IMR-90 (cell line): ENCODE measurements around the gene VLDLR. TPM values are rescaled to one million over a fixed set of nuclear protein-coding genes. Genes with fewer than 3 reads are reported as not detected.

Experiments used
- ATAC-seq: fragments of 200-7000 bp; cut with Tn5 transposase; 2 replicates; pipeline ENCODE4 v1.9.1; 2020; ENCODE audit warnings: low read depth, mild to moderate bottlenecking, moderate library complexity
- BruUV-seq: library from RNA; stranded (reverse); fragments of 400-500 nt; replicated peaks from 2 replicates; lab custom pipeline; 2021; lab: Mats Ljungman, UMichigan
- CTCF ChIA-PET: fragments of 300-600 bp; formaldehyde crosslinking; extraction: SDS; loops from one replicate; lab custom pipeline; 2021; ENCODE audit warnings: antibody characterized with exemption; lab: Yijun Ruan, JAX
- POLR2A ChIA-PET: fragments of 300-600 bp; sonication (Branson Sonifier 250); formaldehyde crosslinking; loops from one replicate; lab custom pipeline; 2022; ENCODE audit warnings: antibody characterized with exemption; ENCODE audit not compliant: unreplicated experiment; lab: Charles Lee
- DNase-seq: peaks from one replicate; pipeline ENCODE4 v3.0.0; 2013
- H2AFZ ChIP-seq: replicated peaks from 2 replicates; pipeline ENCODE3; 2013; ENCODE audit warnings: low read length, mild to moderate bottlenecking; ENCODE audit not compliant: poor library complexity
- H2AK5ac ChIP-seq: 2 replicates; pipeline ENCODE4 v1.6.1; 2013; ENCODE audit warnings: low read depth, low read length, inconsistent platforms
- H2AK9ac ChIP-seq: replicated peaks from 2 replicates; pipeline ENCODE3; 2013; ENCODE audit warnings: mild to moderate bottlenecking, low read depth, low read length, moderate library complexity; ENCODE audit not compliant: poor library complexity
- H2BK120ac ChIP-seq: 2 replicates; pipeline ENCODE4 v1.6.1; 2013; ENCODE audit warnings: low read depth, low read length, inconsistent platforms
- H2BK15ac ChIP-seq: 3 replicates; pipeline ENCODE4 v1.6.1; 2013; ENCODE audit warnings: low read depth, low read length, inconsistent platforms
- H2BK20ac ChIP-seq: 2 replicates; pipeline ENCODE4 v1.6.1; 2013; ENCODE audit warnings: low read depth, mild to moderate bottlenecking, inconsistent platforms, low read length, moderate library complexity
- H2BK5ac ChIP-seq: 2 replicates; pipeline ENCODE4 v1.6.1; 2013; ENCODE audit warnings: mild to moderate bottlenecking, low read depth, low read length, inconsistent platforms; ENCODE audit not compliant: poor library complexity, severe bottlenecking
- H3K14ac ChIP-seq: replicated peaks from 2 replicates; pipeline ENCODE4 v1.6.1; 2013; ENCODE audit warnings: low read depth, low read length, inconsistent platforms
- H3K18ac ChIP-seq: 2 replicates; pipeline ENCODE4 v1.6.1; 2013; ENCODE audit warnings: low read depth, low read length, control low read depth
- H3K23ac ChIP-seq: 2 replicates; pipeline ENCODE4 v1.6.1; 2013; ENCODE audit warnings: low read depth, low read length, inconsistent platforms
- H3K27ac ChIP-seq: 2 replicates; pipeline ENCODE4 v1.5.1; 2013; ENCODE audit warnings: mild to moderate bottlenecking, control low read depth, low read length; ENCODE audit not compliant: insufficient read depth
- H3K27me3 ChIP-seq: 2 replicates; pipeline ENCODE4 v1.6.1; 2013; ENCODE audit warnings: low read length; ENCODE audit not compliant: control insufficient read depth, insufficient read depth
- H3K36me3 ChIP-seq: 2 replicates; pipeline ENCODE4 v1.6.1; 2013; ENCODE audit warnings: low read length, mixed read lengths; ENCODE audit not compliant: control insufficient read depth, insufficient read depth
- H3K4ac ChIP-seq: 2 replicates; pipeline ENCODE4 v1.6.1; 2013; ENCODE audit warnings: low read depth, low read length, inconsistent platforms
- H3K4me1 ChIP-seq: 2 replicates; pipeline ENCODE4 v1.6.1; 2013; ENCODE audit warnings: low read length, mixed read lengths; ENCODE audit not compliant: control insufficient read depth, insufficient read depth
- H3K4me2 ChIP-seq: 2 replicates; pipeline ENCODE4 v1.6.1; 2013; ENCODE audit warnings: low read depth, mild to moderate bottlenecking, control low read depth, low read length, moderate library complexity
- H3K4me3 ChIP-seq: 2 replicates; pipeline ENCODE4 v1.5.1; 2013; ENCODE audit warnings: low read depth, mild to moderate bottlenecking, control low read depth, low read length, moderate library complexity; ENCODE audit not compliant: insufficient read depth
- H3K56ac ChIP-seq: 2 replicates; pipeline ENCODE4 v1.6.1; 2013; ENCODE audit warnings: low read length, inconsistent platforms; ENCODE audit not compliant: insufficient read depth; ENCODE audit errors: extremely low read depth
- H3K79me1 ChIP-seq, 2 experiments: 2 replicates each; pipeline ENCODE4 v1.6.1; 2013; ENCODE audit warnings: low read length in 2 of 2, inconsistent platforms in 1 of 2, low read depth in 1 of 2
- H3K9ac ChIP-seq: 2 replicates; pipeline ENCODE4 v1.6.1; 2013; ENCODE audit warnings: low read depth, low read length, control low read depth
- H3K9me1 ChIP-seq: 2 replicates; pipeline ENCODE4 v1.6.1; 2013; ENCODE audit warnings: low read length, inconsistent platforms; ENCODE audit not compliant: insufficient read depth
- H3K9me3 ChIP-seq: 2 replicates; pipeline ENCODE4 v1.6.1; 2013; ENCODE audit warnings: low read length; ENCODE audit not compliant: control insufficient read depth, insufficient read depth
- H4K20me1 ChIP-seq: 2 replicates; pipeline ENCODE4 v1.6.1; 2013; ENCODE audit warnings: low read length, inconsistent platforms; ENCODE audit not compliant: insufficient read depth
- H4K5ac ChIP-seq: 2 replicates; pipeline ENCODE4 v1.6.1; 2013; ENCODE audit warnings: mild to moderate bottlenecking, low read depth, low read length, control low read depth
- H4K8ac ChIP-seq, 2 experiments: 2 replicates each; pipeline ENCODE4 v1.6.1; 2013; ENCODE audit warnings: low read depth in 2 of 2, low read length in 2 of 2, control low read depth in 1 of 2, inconsistent platforms in 1 of 2
- H4K91ac ChIP-seq: 2 replicates; pipeline ENCODE4 v1.6.1; 2013; ENCODE audit warnings: low read depth, low read length, inconsistent platforms; ENCODE audit not compliant: insufficient read depth
- BHLHE40 ChIP-seq: fragments of 150-350 bp; IDR thresholded peaks from 2 replicates; pipeline ENCODE4 v1.6.1; 2016; ENCODE audit warnings: mild to moderate bottlenecking, low read depth, low read length
- CEBPB ChIP-seq: IDR thresholded peaks from 2 replicates; pipeline ENCODE4 v1.6.1; 2012; ENCODE audit warnings: low read depth, low read length, improper control_type of control experiment
- CHD1 ChIP-seq: IDR thresholded peaks from 2 replicates; pipeline ENCODE4 v1.6.1; 2012; ENCODE audit warnings: low read depth, low read length, improper control_type of control experiment
- FOS ChIP-seq: fragments of 150-350 bp; IDR thresholded peaks from 2 replicates; pipeline ENCODE4 v1.6.1; 2016; ENCODE audit warnings: low read depth, low read length
- MAFK ChIP-seq: IDR thresholded peaks from 2 replicates; pipeline ENCODE4 v1.6.1; 2012; ENCODE audit warnings: low read depth, low read length, improper control_type of control experiment
- MAZ ChIP-seq: IDR thresholded peaks from 2 replicates; pipeline ENCODE4 v1.6.1; 2012; ENCODE audit warnings: low read depth, mild to moderate bottlenecking, low read length, improper control_type of control experiment, moderate library complexity, borderline replicate concordance
- MXI1 ChIP-seq: IDR thresholded peaks from 2 replicates; pipeline ENCODE4 v1.6.1; 2012; ENCODE audit warnings: low read depth, mild to moderate bottlenecking, low read length, moderate library complexity, borderline replicate concordance
- NFE2L2 ChIP-seq: fragments of 150-350 bp; IDR thresholded peaks from 2 replicates; pipeline ENCODE4 v1.6.1; 2016; ENCODE audit warnings: low read depth, mild to moderate bottlenecking, low read length
- POLR2A ChIP-seq: IDR thresholded peaks from 2 replicates; pipeline ENCODE4 v1.6.1; 2012; ENCODE audit warnings: mild to moderate bottlenecking, low read depth, low read length
- RAD21 ChIP-seq: IDR thresholded peaks from 2 replicates; pipeline ENCODE4 v1.6.1; 2012; ENCODE audit warnings: low read length, improper control_type of control experiment
- RCOR1 ChIP-seq: IDR thresholded peaks from 2 replicates; pipeline ENCODE4 v1.6.1; 2012; ENCODE audit warnings: mild to moderate bottlenecking, low read length, improper control_type of control experiment; ENCODE audit not compliant: insufficient replicate concordance
- RFX5 ChIP-seq: IDR thresholded peaks from 2 replicates; pipeline ENCODE4 v1.8.0; 2012; ENCODE audit warnings: low read depth, mild to moderate bottlenecking, low read length, moderate library complexity
- SMC3 ChIP-seq: fragments of 150-350 bp; IDR thresholded peaks from 2 replicates; pipeline ENCODE4 v1.6.1; 2016; ENCODE audit warnings: low read depth, mild to moderate bottlenecking, antibody characterized with exemption, low read length, moderate library complexity
- WGBS, 2 experiments: methylation state at CpG; one replicate each; pipeline versions ENCODE4 v1.1.5 to v1.1.7; 2013; ENCODE audit warnings: missing lambda C conversion rate in 2 of 2; ENCODE audit not compliant: insufficient read length in 1 of 2; ENCODE audit errors: extremely low coverage in 2 of 2; 5-methylcytosine and 5-hydroxymethylcytosine counted together
- dilution Hi-C: fragments of 300-500 bp; cut with HindIII; formaldehyde crosslinking; loops from one replicate; pipeline ENCODE4 v1.14.3; 2018; ENCODE audit warnings: low sequenced_read_pairs; ENCODE audit not compliant: unreplicated experiment
- in situ Hi-C: fragments of 300-500 bp; cut with MboI; formaldehyde crosslinking; loops from 3 replicates; pipeline ENCODE4 v1.14.3; 2019; ENCODE audit warnings: low sequenced_read_pairs, inconsistent platforms, mixed read lengths
- intact Hi-C: fragments of 100-400 bp; cut with micrococcal nuclease; formaldehyde crosslinking; loops from 2 replicates; pipeline ENCODE4 v1.10.0; 2022
- polyA plus RNA-seq, 3 experiments: library from polyadenylated mRNA; depleted of rRNA; stranded (reverse); fragments of >200 nt; gene quantifications; 2 replicates each; pipeline ENCODE4 v1.2.3, GENCODE V29; 2012; ENCODE audit warnings: low replicate concordance in 1 of 3
- total RNA-seq: library from RNA; depleted of rRNA; stranded (reverse); fragments of >200 nt; gene quantifications from 2 replicates; pipeline ENCODE4 v1.2.3, GENCODE V29; 2012
- TF ChIP-seq, protein P1 (sequence below): conservative IDR thresholded peaks from 2 replicates; pipeline ENCODE4 v1.5.1; 2012; ENCODE audit warnings: mild to moderate bottlenecking, low read depth, low read length, improper control_type of control experiment
- TF ChIP-seq, protein P2 (sequence below): fragments of 150-350 bp; IDR thresholded peaks from 2 replicates; pipeline ENCODE4 v1.6.1; 2016; ENCODE audit warnings: low read depth, mild to moderate bottlenecking, low read length, moderate library complexity, borderline replicate concordance
- TF ChIP-seq, protein P3 (sequence below): fragments of 150-350 bp; IDR thresholded peaks from 2 replicates; pipeline ENCODE4 v1.6.1; 2017; ENCODE audit warnings: mild to moderate bottlenecking, antibody characterized with exemption, low read length, low read depth

VLDLR gene
- total and polyA plus RNA-seq, 2 of the 4 experiments (the other 2 are of a cell fraction): 9.0 to 10.2 TPM

GRCh38 chr9:2583308-2584013 is 38.1 kb upstream of the VLDLR start:
- H4K5ac ChIP-seq: no peak overlapping the region
- no peak overlapping the region for H3K18ac ChIP-seq
- ChIA-PET CTCF (no interaction called here), POLR2A (no interaction called here)
- H2BK120ac ChIP-seq: no peak overlapping the region
- H4K8ac ChIP-seq: no peak overlapping the region
- H2BK5ac ChIP-seq: no peak overlapping the region
- no peak for TF ChIP-seq POLR2A
- no peak for TF ChIP-seq NFE2L2
- no peak for TF ChIP-seq RCOR1
- TF ChIP-seq FOS: no peak
- no peak for TF ChIP-seq SMC3
- no peak for TF ChIP-seq RAD21
- TF ChIP-seq CHD1: no peak
- TF ChIP-seq, protein P1, sequence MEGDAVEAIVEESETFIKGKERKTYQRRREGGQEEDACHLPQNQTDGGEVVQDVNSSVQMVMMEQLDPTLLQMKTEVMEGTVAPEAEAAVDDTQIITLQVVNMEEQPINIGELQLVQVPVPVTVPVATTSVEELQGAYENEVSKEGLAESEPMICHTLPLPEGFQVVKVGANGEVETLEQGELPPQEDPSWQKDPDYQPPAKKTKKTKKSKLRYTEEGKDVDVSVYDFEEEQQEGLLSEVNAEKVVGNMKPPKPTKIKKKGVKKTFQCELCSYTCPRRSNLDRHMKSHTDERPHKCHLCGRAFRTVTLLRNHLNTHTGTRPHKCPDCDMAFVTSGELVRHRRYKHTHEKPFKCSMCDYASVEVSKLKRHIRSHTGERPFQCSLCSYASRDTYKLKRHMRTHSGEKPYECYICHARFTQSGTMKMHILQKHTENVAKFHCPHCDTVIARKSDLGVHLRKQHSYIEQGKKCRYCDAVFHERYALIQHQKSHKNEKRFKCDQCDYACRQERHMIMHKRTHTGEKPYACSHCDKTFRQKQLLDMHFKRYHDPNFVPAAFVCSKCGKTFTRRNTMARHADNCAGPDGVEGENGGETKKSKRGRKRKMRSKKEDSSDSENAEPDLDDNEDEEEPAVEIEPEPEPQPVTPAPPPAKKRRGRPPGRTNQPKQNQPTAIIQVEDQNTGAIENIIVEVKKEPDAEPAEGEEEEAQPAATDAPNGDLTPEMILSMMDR: no peak
- TF ChIP-seq, protein P2, sequence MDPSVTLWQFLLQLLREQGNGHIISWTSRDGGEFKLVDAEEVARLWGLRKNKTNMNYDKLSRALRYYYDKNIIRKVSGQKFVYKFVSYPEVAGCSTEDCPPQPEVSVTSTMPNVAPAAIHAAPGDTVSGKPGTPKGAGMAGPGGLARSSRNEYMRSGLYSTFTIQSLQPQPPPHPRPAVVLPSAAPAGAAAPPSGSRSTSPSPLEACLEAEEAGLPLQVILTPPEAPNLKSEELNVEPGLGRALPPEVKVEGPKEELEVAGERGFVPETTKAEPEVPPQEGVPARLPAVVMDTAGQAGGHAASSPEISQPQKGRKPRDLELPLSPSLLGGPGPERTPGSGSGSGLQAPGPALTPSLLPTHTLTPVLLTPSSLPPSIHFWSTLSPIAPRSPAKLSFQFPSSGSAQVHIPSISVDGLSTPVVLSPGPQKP: no peak
- TF ChIP-seq CEBPB: no peak
- TF ChIP-seq MAZ: no peak
- TF ChIP-seq, protein P3, sequence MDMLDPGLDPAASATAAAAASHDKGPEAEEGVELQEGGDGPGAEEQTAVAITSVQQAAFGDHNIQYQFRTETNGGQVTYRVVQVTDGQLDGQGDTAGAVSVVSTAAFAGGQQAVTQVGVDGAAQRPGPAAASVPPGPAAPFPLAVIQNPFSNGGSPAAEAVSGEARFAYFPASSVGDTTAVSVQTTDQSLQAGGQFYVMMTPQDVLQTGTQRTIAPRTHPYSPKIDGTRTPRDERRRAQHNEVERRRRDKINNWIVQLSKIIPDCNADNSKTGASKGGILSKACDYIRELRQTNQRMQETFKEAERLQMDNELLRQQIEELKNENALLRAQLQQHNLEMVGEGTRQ: no peak
- TF ChIP-seq BHLHE40: no peak
- TF ChIP-seq MXI1: no peak
- TF ChIP-seq RFX5: no peak
- no peak for TF ChIP-seq MAFK
- H3K9me1 ChIP-seq: no peaks in the 10 kb centered on the region
- no peak overlapping the region for H3K14ac ChIP-seq
- no peak overlapping the region for H3K4me2 ChIP-seq
- no peak overlapping the region for H3K56ac ChIP-seq
- no peak overlapping the region for H3K27ac ChIP-seq
- dilution Hi-C loops (no loop called here), in situ Hi-C loops (no loop called here), intact Hi-C loops (no loop called here)
- H3K23ac ChIP-seq: no peak overlapping the region
- DNase-seq (no peak), ATAC-seq (no peak)
- no peaks in the 10 kb centered on the region for H4K20me1 ChIP-seq
- H2AFZ ChIP-seq: no peak overlapping the region
- H3K9ac ChIP-seq: no peak overlapping the region
- H2AK9ac ChIP-seq: no peak overlapping the region
- no peak overlapping the region for H2BK20ac ChIP-seq
- no peak overlapping the region for H4K91ac ChIP-seq
- no peak overlapping the region for H2AK5ac ChIP-seq
- H3K9me3 ChIP-seq: no peaks in the 10 kb centered on the region
- no peak overlapping the region for H3K4ac ChIP-seq
- H3K27me3 ChIP-seq: no peaks in the 10 kb centered on the region; the same call in 1 of the 2 replicates
- H3K4me3 ChIP-seq: no peak overlapping the region
- H3K4me1 ChIP-seq: no peaks in the 10 kb centered on the region
- no peak overlapping the region for H2BK15ac ChIP-seq
- H3K36me3 ChIP-seq: no peaks in the 10 kb centered on the region
- no CpG with 5 or more reads among the region's 13 CpGs for WGBS, 2 experiments
- BruUV-seq: no TSS peak
- no peaks in the 10 kb centered on the region for H3K79me1 ChIP-seq
